Smooth muscle cell (in vitro differentiated cells): ENCODE results near the gene TMEM272. TPM values are rescaled to one million over a fixed set of nuclear protein-coding genes. Genes with fewer than 3 reads are reported as not detected.

ENCODE experiments used
- DNase-seq: peaks from one replicate; lab custom pipeline; 2025; ENCODE audit not compliant: unreplicated experiment; lab: John Stamatoyannopoulos, UW
- H2AFZ ChIP-seq: fragments of 200-600 bp; sonication (generic); 2 replicates; pipeline ENCODE4 v1.6.0; 2016; ENCODE audit warnings: antibody characterized with exemption, low read depth, mild to moderate bottlenecking
- H3F3A ChIP-seq: fragments of 200-600 bp; sonication (generic); 2 replicates; pipeline ENCODE4 v1.6.0; 2017; ENCODE audit warnings: antibody characterized with exemption, low read depth
- H3K27ac ChIP-seq: fragments of 200-600 bp; sonication (generic); 2 replicates; pipeline ENCODE4 v1.5.1; 2016; ENCODE audit warnings: low read depth, mild to moderate bottlenecking
- H3K27me3 ChIP-seq: fragments of 200-600 bp; sonication (generic); 2 replicates; pipeline ENCODE4 v1.6.1; 2016; ENCODE audit warnings: low read depth, mild to moderate bottlenecking
- H3K36me3 ChIP-seq: fragments of 200-600 bp; sonication (generic); 2 replicates; pipeline ENCODE4 v1.5.1; 2016; ENCODE audit warnings: low read depth
- H3K4me1 ChIP-seq: fragments of 200-600 bp; sonication (generic); 2 replicates; pipeline ENCODE4 v1.5.1; 2016; ENCODE audit warnings: low read depth
- H3K4me2 ChIP-seq: fragments of 200-600 bp; sonication (generic); 2 replicates; pipeline ENCODE4 v1.6.0; 2016; ENCODE audit warnings: mild to moderate bottlenecking
- H3K4me3 ChIP-seq: fragments of 200-600 bp; sonication (generic); 2 replicates; pipeline ENCODE4 v1.5.1; 2016; ENCODE audit warnings: mild to moderate bottlenecking
- H3K79me2 ChIP-seq: fragments of 200-600 bp; sonication (generic); 2 replicates; pipeline ENCODE4 v1.6.0; 2016; ENCODE audit warnings: low read depth, mild to moderate bottlenecking
- H3K9ac ChIP-seq: fragments of 200-600 bp; sonication (generic); 2 replicates; pipeline ENCODE4 v1.6.0; 2016; ENCODE audit warnings: low read depth
- H3K9me3 ChIP-seq: fragments of 200-600 bp; sonication (generic); replicated peaks from 2 replicates; pipeline ENCODE4 v1.5.1; 2016; ENCODE audit warnings: low read depth
- H4K20me1 ChIP-seq: fragments of 200-600 bp; sonication (generic); 2 replicates; pipeline ENCODE4 v1.6.0; 2016; ENCODE audit warnings: low read depth
- WGBS: methylation state at CpG from one replicate; pipeline ENCODE4 v1.1.7; 2016; ENCODE audit warnings: low lambda C conversion rate; 5-methylcytosine and 5-hydroxymethylcytosine counted together
- polyA plus RNA-seq: library from polyadenylated mRNA; unstranded; fragments of >200 nt; fragmentation: Nextera tagmentation; extraction: Ambion mirVana; gene quantifications from 2 replicates; pipeline ENCODE4 v1.2.1, GENCODE V29; 2016
- total RNA-seq: library from RNA; depleted of rRNA; stranded (reverse); fragments of >200 nt; gene quantifications from 2 replicates; pipeline ENCODE4 v1.2.3, GENCODE V29; 2014
- TF ChIP-seq, protein P1 (sequence below): fragments of 200-600 bp; sonication (generic); IDR thresholded peaks from 2 replicates; pipeline ENCODE4 v1.5.1; 2017; ENCODE audit warnings: borderline replicate concordance, mild to moderate bottlenecking, antibody characterized with exemption; ENCODE audit not compliant: insufficient read depth, poor library complexity, severe bottlenecking

TMEM272 gene
- total and polyA plus RNA-seq, 2 experiments from 2014 or later: 0.18 to 0.26 TPM

DNA sequence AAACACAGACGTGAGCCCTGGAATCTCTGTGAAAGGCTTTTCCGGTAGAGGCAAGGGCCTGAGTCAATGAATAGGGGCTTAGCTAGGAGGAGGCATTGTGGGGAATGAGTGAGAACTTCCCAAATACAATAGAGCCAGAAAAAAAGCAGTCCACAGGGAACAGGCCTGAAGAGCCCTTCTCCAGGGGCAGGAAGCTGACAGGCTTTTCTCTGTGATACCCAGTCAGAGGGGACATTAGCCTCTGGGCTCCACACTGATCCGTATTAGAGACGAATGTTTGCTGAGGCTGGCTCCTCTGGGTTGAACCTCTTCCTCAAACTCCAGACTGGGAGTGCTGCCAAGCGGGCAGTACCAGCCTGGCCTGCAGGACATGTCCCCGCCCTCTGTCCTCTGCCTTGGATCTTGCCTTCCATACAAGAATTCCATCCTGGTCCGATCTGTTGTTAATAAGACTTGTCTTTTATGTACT is 43.3 kb downstream of the TMEM272 start:
- Histone ChIP-seq H3K9ac (no peak overlapping the region), H3K4me2 (no peak overlapping the region)

DNA sequence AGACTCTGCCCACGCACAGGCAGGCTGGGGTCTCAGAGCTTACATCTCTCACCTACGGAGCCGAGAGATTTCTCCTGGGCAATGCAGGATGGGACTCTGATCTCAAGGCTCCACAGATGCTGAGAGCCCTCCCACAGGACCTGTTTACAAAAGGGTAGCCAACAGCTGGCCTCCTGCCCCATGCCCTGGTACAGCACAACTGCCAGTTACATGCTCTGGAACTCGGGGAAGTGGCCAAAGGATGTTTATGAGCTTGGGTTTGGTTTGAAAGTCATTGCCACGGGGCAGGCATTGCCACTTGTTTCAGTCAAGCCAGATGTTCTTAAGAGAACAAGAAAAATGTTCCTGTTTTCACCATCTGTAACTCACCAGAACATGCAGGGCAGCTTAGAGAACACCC is 44.5 kb downstream of the TMEM272 start:
- Histone ChIP-seq H3K4me1 (peaks cover 32% of the 10 kb centered on the region), H3K9me3 (no peaks in the 10 kb centered on the region), H4K20me1 (no peaks in the 10 kb centered on the region), H3F3A (peaks cover 14% of the 10 kb centered on the region), H3K4me3 (no peak overlapping the region), H3K4me2 (no peak overlapping the region), H3K27ac (no peak overlapping the region), H2AFZ (no peak overlapping the region), H3K27me3 (no peaks in the 10 kb centered on the region), H3K36me3 (no peaks in the 10 kb centered on the region), H3K9ac (no peak overlapping the region), H3K79me2 (no peaks in the 10 kb centered on the region)
- TF ChIP-seq, protein P1, sequence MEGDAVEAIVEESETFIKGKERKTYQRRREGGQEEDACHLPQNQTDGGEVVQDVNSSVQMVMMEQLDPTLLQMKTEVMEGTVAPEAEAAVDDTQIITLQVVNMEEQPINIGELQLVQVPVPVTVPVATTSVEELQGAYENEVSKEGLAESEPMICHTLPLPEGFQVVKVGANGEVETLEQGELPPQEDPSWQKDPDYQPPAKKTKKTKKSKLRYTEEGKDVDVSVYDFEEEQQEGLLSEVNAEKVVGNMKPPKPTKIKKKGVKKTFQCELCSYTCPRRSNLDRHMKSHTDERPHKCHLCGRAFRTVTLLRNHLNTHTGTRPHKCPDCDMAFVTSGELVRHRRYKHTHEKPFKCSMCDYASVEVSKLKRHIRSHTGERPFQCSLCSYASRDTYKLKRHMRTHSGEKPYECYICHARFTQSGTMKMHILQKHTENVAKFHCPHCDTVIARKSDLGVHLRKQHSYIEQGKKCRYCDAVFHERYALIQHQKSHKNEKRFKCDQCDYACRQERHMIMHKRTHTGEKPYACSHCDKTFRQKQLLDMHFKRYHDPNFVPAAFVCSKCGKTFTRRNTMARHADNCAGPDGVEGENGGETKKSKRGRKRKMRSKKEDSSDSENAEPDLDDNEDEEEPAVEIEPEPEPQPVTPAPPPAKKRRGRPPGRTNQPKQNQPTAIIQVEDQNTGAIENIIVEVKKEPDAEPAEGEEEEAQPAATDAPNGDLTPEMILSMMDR: no peak
- DNase-seq: no peak
- 91% methylated on average over 5 of the region's 5 CpGs for WGBS

More for the DNA sequence above, 43.3 kb downstream of the TMEM272 start:
- Histone ChIP-seq H3K9me3 (no peaks in the 10 kb centered on the region), H4K20me1 (no peaks in the 10 kb centered on the region), H3K79me2 (no peaks in the 10 kb centered on the region), H3K27me3 (no peaks in the 10 kb centered on the region), H3F3A (peaks cover 14% of the 10 kb centered on the region), H3K27ac (peak overlapping the region; percentile 62), H2AFZ (no peak overlapping the region), H3K4me1 (peaks cover 32% of the 10 kb centered on the region), H3K4me3 (no peak overlapping the region), H3K36me3 (no peaks in the 10 kb centered on the region)
- TF ChIP-seq, protein P1: no peak
- DNase-seq: no peak
- 79% methylated on average over 7 of the region's 7 CpGs for WGBS

DNA sequence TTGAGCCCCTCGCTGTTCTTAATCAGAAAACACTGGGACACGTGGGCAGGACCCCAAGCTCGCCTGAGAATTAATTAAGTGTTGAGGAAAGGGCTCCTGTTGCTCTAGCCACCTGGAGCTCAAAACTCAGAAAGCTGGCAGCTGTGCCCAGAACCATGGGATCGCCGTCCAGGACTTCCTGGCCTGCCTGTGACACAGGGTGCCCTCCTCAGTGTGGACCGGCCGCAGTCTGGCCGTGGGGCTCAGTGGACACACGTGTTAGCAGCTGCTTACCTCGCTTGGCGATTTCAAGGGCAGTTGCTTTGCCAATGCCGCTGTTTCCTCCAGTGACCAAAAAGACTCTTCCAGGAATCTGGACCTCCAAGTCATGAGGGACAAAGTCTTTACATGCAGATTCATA is 45.7 kb downstream of the TMEM272 start:
- Histone ChIP-seq H3K4me1 (peaks cover 22% of the 10 kb centered on the region), H3K4me3 (no peak overlapping the region), H3K9me3 (no peaks in the 10 kb centered on the region), H3K36me3 (no peaks in the 10 kb centered on the region), H3K9ac (no peak overlapping the region), H4K20me1 (no peaks in the 10 kb centered on the region), H3F3A (peaks cover 4% of the 10 kb centered on the region), H3K27me3 (no peaks in the 10 kb centered on the region), H3K79me2 (no peaks in the 10 kb centered on the region), H2AFZ (no peak overlapping the region), H3K27ac (no peak overlapping the region), H3K4me2 (no peak overlapping the region)
- TF ChIP-seq, protein P1: no peak
- no peak for DNase-seq
- 97% methylated on average over 12 of the region's 12 CpGs for WGBS
